HG03571 (cell line): ENCODE results near the gene SORL1-AS1.
A peak's percentile ranks its signal among the peaks of the same experiment; 100 is the strongest.

Experiments
- ATAC-seq: cut with Tn5 transposase; IDR thresholded peaks from one replicate; pipeline ENCODE4 v1.9.1; 2021; ENCODE audit not compliant: unreplicated experiment

Gene SORL1-AS1

GRCh38 chr11:121476379-121477032, 23.7 kb upstream of the SORL1-AS1 start:
- no peak for ATAC-seq

DNA sequence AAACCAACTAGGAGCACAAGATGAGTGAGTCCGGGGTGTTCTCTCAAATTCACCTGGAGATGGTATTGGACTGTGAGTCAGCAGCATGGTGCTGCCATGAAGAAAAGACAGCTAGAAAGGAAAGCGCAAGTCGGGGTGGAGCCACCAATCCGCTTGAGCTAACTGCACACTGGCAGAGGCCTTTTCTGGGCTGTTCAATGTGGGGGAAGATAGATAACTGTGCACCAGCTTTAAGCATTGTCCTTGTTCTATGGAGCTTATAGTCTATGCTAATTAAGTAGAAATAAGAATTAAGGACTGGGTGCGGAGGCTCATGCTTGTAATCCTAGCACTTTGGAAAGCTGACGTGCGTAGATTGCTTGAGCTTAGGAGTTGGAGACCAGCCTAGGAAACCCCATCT, 21.9 kb upstream of the SORL1-AS1 start:
- no peak for ATAC-seq

GRCh38 chr11:121473064-121473777, 20.5 kb upstream of the SORL1-AS1 start:
- ATAC-seq: no peak

- no peak for ATAC-seq
Observed at GRCh38 chr11:121472312-121472711, 19.5 kb upstream of the SORL1-AS1 start.

DNA sequence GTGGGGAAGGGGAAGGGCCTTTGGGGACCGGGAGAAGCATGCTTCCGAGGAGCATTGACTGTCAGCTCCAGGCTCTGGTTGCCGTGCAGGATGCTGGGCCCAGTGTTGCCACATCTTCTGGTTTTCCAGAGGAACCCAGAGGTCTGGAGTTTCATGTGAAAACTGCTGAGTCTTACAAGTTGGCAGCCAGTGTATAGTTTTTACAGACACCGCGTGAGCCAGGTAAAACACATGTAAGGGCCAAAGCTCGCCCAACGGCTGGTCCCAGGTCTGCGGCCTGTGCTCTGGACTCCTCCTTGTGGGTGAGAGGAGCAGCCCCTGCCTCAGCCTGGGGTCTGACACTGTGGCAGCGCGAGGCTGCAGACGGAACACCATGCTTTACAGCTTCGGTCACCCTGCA, 18.4 kb upstream of the SORL1-AS1 start:
- ATAC-seq: no peak

DNA sequence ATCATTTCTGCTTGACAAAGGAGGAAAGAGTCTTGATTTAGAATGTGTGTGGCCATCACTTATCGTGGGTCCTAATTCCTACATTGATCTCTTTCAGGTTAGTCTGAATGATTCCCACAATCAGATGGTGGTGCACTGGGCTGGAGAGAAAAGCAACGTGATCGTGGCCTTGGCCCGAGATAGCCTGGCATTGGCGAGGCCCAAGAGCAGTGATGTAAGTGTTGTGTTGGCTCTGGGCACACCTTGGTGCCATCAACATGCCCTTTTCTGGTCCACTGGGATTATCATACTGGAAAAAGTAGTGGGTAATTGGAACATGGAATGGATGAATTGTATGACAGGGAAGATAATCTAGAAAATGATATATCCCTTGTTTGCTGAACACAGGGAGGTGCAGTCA, 17.1 kb upstream of the SORL1-AS1 start:
- ATAC-seq: no peak

DNA sequence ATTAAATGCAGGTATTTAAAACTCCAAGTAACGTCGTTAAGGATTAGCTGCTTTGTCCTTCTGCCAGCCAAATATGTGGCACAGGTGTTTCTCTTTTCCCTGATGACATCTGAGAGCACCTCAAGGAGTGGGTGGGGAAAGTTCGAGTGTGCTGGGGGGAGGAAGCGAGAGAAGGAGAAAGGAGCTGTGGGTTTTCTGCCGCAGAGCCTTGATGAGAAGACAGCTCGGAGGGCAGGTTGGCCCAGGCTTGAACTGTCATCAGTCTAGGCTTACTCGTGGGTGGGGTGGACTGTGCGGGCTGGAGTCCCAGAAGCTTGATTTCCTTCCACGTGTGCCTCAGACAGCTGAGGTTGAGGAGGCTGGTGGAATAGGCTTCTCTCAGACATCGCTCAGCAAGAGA, 15.2 kb upstream of the SORL1-AS1 start:
- ATAC-seq: peak; percentile 39

DNA sequence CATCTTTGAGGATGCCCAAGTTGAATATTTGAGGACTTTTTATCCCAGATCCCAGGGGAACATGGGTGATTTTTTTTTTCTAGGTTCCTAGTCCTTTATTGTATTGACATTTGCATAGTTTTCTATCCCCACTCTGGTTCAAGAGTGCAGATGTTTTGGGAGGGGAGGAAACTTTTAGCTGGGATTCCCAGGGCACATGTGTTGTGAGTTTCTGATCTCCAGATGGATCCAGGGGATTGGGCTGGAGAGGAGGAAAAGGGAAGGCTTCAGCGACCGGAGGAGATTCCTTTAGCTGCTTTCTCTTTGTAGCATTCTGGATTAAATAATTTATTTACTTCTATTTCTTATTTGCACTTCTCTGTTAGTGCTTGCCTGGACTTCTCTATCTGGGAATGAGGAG, 14.7 kb upstream of the SORL1-AS1 start:
- ATAC-seq: no peak

DNA sequence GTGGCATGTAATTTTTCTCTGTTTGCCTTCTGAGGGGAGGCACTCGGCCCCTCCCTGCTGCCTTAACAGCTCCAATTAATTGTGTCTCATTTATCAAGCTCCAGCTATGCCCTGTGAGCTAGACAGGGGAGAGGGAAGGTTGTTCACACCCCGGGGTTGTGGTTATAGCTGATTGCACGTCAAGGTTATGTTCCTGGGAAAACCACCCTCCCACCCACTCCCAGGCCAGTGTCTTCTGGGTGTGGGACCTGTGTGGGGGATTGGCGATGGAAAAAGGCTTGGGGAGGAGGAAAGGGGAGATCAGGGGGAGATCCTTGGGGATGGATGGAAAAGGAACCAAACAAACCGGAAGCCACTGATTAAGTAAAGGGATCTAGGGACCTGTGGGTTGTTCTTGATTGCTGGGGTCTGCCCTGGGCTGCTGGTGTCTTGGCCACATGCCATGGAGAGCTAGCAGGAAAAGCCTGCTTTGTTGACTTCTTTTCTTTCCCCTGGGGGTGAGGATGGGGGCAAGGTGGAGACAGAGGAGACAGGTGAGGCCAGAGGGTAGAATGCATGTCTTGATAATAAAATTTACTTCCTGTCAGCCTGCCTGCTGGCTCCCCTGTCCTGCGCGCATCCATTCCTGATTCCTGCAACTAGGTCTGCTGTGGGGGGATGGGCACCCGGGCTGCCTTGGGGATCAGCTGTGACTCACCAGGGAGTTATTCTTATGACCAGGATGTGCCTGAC, 13.5 kb upstream of the SORL1-AS1 start:
- no peak for ATAC-seq

- no peak for ATAC-seq
Observed at GRCh38 chr11:121465709-121466062, 12.9 kb upstream of the SORL1-AS1 start.

GRCh38 chr11:121464352-121464946, 11.7 kb upstream of the SORL1-AS1 start:
- peak; percentile 45 for ATAC-seq

DNA sequence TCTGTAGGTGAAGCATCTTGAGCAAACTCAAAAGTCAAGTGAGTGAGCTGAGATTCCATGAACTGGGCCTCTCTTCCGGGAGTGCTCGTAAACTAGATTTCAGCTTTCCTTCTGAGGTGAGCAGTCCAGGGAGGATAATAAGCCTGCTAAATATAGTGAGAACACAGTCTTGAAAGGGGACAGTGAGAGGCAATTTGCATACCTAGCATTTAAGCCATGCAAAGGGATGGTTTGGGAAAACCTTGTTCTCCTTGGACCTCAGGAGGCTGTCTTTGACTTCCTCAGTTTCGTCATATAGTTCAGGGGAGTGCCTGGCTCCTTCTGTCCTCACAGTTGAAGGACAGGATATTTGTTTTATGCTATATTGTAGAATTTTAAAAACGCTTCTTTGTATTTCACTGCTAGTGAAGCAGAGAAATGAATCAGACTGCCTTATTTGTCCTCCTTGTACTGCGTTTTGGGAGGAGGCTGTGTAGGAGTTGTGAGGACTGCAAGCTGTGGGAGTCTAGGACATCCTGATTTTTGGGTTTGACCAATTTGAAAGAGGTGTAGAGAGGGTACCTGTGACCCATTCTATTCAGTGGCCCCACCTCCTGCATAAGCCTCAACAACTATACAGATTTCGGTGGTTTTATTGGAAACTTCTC, 11.0 kb upstream of the SORL1-AS1 start:
- no peak for ATAC-seq

DNA sequence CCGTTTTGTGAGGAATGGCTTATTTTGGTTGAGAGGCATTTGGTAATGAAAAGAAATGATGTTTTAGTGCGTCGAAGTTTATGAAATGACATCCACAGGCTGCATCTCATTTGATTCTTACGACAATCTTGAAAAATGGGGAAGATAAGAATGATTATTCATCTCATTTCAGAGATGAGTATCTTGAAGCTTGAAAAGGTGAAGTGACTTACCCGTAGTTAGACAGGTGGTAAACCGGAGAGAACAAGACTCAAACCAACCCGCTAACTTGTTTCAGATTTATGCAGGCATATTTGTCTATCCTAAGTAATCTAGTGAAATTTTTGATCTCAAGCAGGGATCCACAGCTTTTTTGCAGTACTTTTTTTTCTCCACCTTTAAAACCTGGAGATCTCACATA, 9.1 kb upstream of the SORL1-AS1 start:
- ATAC-seq: no peak

DNA sequence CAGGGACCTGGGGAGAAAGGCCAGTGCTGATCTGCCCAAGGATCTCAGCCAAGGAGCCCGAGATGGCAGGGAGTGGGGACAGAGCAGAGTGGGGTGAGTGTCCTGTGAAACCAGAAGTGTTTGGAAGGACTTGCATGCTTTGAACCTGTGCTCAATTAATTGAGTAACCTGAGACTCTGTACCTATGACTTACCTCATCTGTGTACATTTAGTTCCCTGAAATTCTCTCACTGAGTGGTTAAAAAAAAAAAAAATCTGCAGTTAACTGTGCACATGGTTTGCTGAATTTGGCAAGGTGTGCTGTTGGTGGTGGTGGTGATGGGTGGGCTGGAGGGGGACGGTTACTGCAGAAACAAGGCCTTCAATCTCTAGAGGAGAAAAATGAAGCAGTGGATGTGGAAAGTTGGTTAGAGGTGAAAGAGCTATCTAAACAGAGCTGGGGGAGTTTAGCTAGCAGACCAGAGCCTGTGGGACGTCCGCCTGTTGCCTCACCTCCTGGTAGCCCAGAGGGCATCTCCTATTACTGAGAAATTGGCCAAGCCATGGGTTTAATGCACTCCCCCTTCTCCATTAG, 8.3 kb upstream of the SORL1-AS1 start:
- no peak for ATAC-seq

GRCh38 chr11:121459413-121460017, 6.7 kb upstream of the SORL1-AS1 start:
- ATAC-seq: no peak

- ATAC-seq: no peak
Observed at GRCh38 chr11:121458551-121458950, 5.8 kb upstream of the SORL1-AS1 start.

- ATAC-seq: no peak
Observed at GRCh38 chr11:121456816-121457431, 4.2 kb upstream of the SORL1-AS1 start.

DNA sequence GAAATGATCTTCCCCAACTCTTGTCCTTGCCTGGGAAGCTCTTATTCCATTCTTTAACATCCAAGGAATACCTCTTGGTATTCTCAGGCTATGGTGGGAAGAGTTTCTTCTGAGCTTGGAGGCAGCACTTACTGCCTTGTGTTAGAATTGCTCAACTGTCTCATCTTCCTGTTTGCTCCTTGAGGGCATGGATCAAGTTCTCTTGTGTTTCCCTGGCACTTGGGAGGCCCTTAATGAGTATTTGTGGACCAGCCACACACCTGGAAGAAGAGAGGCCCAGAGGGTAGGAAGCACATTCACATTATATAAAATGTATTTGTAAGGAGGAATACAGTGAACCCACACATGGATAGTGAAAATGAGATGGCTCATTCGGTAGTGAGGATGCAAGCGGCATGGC, 3.4 kb upstream of the SORL1-AS1 start:
- ATAC-seq: no peak

GRCh38 chr11:121455115-121455514, 2.3 kb upstream of the SORL1-AS1 start:
- no peak for ATAC-seq
